Adipose tissue (tissue), 3 donors: Measurements from ENCODE around the gene ATP5F1D. TPM values are rescaled to one million over a fixed set of nuclear protein-coding genes. Genes with fewer than 3 reads are reported as not detected.
"Not testable (repeated sequence)": the region's sequence is repeated elsewhere in the genome, so short reads cannot be mapped to it uniquely, and the experiment has no call there.

Source experiments
- H3K27ac ChIP-seq: one replicate; pipeline ENCODE4 v1.5.1; 2013; ENCODE audit warnings: low read depth, low read length
- WGBS, 3 donors: extraction: QIAGEN DNeasy Blood & Tissue Kit; methylation state at CpG; one replicate each; pipeline ENCODE4 v1.1.7; 2013; 5-methylcytosine and 5-hydroxymethylcytosine counted together
- polyA plus RNA-seq, 3 donors: library from polyadenylated mRNA; stranded (reverse); fragments of 200-250 nt; gene quantifications; one replicate each; pipeline ENCODE4 v1.2.3, GENCODE V29; 2013
- donor health status: healthy with polysubstance abuse.
- donor health status: Bipolar disorder and iron deficiency.
- donor health status: healthy.

Gene ATP5F1D
- polyA plus RNA-seq, 3 donors: 217 to 303 (median 219) TPM

DNA sequence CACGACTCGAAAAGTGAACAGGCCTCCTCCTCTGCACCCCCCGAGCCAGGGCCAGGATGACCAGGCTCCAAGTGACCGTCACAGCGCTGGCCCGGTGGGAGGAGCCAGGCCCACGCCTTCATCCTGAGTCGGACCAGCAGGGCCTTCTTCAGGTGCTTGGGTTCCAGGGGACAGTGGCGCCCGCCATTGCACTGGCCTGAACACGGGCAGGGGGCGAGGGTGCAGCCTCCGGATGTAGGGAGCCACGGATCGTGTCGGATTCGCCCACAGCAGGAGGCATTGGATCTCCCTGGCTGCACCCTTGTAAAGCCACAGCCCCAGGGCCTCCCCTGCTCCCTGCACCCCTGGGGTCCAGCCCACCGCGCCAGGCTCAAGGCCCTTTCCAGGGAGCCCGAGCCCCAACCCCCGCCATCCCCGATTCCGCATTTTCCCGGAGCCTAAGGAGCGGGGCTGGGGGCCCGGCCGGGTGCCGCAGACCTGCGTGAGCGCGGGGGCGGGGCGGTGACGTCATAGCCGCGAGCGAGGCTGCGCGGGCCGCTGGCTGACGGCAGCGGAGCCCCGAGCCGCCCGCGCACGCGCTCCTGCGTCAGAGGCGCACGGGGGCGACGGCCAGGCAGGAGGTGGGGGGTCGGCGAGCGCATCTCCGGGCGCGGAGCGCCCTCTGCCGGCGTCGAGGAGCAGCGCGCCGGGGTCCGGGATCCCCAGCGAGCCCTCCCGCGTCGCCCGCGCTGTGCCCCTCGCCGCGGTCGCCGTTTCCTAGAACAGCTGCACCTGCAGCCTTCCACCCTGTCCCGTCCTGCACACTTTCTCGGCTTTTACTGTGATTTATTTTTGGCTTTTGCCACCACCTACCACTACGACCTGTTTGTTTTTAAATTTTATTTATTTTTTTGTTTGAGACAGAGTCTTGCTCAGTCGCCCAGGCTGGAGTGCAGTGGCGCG lies 1.5 kb upstream of the ATP5F1D start:
- H3K27ac ChIP-seq: no peak overlapping the region
- 9 to 22% (median 11%) methylated on average over 59 to 83 of the region's 84 CpGs for WGBS, 3 donors

DNA sequence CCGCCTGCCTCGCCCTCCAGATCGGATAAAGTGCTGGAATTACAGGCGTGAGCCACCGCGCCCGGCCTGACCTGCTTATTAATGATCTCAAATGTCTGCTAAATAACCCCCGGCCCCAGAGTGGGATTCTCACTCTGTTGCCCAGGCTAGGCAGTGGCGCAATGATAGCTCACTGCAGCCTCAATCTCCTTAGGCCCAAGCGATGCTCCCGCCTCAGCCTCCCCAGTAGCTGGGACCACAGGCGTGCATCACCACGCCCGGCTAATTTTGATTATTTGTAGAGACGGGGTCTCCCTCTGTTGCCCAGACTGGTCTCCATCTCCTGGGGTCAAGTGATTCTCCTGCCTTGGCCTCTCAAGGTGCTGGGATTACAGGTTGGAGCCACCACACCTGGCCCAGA lies 626 bp upstream of the ATP5F1D start:
- 57 to 60% (median 59%) methylated on average over 15 of the region's 15 CpGs for WGBS, 3 donors
- H3K27ac ChIP-seq: no peak overlapping the region

DNA sequence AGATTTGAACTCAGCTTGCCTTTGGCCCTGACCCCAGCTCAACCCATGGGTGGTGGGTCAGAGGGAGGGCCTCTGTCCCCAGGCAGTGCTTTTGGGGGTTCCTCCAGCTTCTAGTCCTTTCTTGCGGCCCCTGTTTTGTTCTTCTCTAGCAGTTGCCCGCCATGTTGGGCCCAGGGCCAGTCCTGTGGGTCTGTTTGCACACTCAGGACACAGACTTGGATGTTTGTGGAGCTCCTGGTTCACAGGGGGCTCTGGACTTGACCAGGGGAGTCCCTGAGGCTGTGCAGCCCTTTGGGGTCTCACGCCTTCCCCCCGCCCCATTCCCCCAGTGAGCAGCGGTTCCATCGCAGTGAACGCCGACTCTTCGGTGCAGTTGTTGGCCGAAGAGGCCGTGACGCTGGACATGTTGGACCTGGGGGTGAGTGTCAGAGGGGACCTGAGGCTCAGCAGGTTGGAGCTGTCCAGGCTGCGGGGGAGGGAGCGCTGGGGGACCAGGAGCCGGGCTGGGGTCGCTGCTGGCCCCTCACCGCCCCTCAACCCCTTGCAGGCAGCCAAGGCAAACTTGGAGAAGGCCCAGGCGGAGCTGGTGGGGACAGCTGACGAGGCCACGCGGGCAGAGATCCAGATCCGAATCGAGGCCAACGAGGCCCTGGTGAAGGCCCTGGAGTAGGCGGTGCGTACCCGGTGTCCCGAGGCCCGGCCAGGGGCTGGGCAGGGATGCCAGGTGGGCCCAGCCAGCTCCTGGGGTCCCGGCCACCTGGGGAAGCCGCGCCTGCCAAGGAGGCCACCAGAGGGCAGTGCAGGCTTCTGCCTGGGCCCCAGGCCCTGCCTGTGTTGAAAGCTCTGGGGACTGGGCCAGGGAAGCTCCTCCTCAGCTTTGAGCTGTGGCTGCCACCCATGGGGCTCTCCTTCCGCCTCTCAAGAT lies 2.5 kb downstream of the ATP5F1D start:
- H3K27ac ChIP-seq: no peak overlapping the region
- WGBS, 3 donors: 37 to 47% (median 40%) methylated on average over 28 to 33 of the region's 33 CpGs

DNA sequence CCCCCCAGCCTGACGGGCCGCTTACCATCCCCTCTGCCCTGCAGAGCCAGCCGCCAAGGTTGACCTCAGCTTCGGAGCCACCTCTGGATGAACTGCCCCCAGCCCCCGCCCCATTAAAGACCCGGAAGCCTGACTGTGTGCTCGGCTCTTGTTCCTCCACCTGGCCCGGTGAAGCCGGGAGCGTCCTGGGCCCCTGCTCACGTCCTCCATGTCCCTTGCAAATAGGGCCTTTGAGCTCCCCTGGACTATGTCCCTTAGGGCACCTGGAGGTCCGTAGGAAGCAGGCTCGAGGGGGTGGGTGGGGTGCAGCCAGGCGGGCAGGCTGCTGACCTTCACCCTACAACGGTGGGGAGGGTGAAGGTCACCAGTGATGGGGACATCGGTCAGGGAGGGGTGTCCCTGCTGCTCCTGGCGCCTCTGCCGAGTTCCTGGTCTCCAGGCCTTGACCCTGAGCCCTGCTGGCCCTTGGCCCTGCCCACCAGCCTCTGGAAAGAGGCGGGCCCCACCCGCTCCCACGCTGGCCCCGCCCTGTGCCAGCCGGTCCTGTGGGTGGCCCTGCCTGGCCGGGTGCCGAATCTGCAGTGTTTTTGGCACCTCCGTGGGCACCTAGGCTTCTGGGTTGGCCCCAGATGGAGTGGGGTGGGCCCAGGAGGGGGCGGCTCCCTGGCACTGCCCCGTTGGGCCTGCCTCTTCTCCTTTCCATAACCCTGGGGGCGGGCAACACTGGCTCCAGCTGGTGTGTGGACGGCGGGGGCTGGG lies 3.3 kb downstream of the ATP5F1D start:
- 14 to 23% (median 15%) methylated on average over 28 to 31 of the region's 31 CpGs for WGBS, 3 donors
- no peak overlapping the region for H3K27ac ChIP-seq

DNA sequence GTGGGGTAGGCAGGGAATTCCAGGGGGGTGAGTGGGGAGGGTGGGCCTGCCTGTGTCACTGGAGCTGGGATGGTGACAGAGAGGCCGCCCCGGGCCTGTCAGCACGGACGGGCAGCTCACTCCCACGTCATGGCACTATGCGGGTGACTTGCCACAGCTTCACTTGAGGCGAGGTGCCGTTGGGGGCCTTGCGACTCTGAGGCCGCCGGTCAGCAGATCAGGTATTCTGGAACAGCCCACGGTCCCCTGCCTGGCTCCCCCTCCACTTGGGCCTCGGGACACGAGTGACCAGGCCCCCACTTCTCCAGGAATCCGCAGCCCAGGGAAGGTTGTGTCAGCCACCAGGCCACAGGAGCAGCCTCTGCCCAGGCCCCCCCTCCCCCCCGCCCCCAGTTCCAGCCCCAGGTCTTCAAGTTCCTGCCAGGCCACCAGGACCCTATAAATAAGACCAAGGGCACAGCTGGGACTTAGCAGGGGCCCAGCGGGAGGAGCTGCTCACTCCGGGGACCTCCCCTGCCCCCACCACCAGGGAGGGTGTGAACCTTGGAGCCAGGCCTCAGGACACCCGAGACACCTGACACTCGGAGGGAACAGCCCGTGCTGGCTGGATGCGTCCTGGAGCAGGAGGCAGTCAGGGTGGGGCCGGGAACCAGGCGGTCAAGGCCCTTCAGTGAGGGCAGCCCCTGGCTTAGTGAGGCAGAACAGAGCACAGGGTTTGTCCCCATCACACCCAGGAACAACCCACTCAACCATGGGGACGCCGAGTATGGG lies 4.1 kb downstream of the ATP5F1D start:
- 63 to 76% (median 67%) methylated on average over 24 to 26 of the region's 26 CpGs for WGBS, 3 donors
- no peak overlapping the region for H3K27ac ChIP-seq

DNA sequence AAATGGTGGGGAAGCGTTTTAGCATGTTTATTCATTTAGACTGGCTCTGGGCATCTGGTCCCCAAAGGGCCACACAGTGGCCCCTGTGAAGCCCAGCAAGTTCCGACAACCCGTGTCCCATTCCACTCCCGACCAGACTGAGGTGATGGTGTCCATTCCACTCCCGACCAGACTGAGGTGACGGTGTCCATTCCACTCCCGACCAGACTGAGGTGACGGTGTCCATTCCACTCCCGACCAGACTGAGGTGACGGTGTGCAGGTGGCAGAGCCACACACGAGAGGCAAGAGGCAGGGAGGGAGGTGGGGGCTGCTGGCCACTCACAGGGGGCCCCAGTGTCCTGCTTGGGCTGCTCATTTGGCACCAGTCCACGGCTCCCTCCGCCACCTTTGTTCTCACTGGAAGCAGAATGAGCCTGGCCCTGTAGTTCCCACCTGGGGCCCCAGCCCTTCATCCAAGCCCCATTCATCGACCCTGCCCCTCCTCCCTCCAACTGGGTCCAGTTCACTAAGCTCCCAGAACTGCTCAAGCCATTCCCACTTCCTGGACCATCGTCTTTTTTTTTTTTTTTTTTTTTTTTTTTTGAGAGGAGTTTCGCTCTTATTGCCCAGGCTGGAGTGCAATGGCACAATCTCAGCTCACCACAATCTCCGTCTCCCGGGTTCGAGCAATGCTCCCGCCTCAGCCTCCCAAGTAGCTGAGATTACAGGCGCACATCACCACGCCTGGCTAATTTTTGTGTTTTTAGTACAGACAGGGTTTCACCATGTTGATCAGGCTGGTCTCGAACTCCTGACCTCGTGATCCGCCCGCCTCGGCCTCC lies 4.9 kb downstream of the ATP5F1D start:
- WGBS, 3 donors: 75 to 79% (median 77%) methylated on average over 24 to 27 of the region's 27 CpGs
- not testable (repeated sequence) for H3K27ac ChIP-seq

DNA sequence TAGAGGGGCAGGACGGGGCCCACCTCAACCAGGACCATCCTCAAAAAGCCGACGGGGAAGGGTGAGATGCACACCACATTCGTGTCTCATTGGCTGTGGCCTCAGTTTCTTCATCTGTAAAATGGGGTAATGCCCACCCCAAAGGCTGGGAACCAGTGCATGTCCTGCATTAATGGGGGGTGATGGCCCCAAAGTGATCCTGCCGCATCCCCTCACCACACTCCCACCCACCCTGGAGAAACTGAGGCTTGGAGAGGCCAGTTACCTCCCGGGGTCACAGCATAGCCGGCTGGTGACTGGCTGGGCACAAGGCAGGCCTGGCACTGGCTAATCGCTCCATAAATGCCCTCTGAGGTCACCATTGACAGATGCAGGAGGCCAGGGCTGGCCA lies 6.2 kb downstream of the ATP5F1D start:
- WGBS, 3 donors: 62 to 71% (median 69%) methylated on average over 8 of the region's 8 CpGs
- H3K27ac ChIP-seq: peak overlapping the region; percentile 88

DNA sequence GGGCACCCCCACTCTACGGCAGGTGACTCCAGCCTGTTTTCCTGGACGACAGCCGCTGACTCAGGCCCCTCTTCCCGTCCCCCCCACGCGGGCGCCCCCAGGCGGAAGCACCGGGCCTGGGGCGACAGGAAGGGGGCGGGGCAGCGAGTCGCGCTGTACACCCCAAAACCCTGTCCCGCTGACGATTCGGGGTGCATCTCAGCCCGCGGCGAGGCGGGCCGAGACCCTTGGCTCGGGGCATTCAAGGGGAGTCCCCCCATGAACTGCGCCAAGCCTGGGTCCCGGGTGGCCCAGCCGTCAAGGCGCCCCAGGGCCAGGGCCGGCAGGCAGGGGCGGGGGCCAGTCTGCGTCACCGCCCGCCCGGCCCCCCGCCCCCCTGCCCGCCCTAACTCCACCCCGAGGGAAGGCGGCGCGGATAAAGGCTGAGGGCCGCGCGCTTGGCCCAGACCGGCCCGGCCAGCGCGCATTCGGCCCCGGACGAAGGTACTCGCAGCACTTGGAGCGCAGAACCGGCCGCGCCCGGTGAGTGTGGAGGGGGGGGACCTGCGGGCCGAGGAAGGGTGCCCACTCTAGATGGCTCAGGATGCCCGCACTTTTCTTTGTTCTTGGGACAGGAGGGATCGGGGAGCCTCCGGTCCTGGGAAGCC lies 6.7 kb downstream of the ATP5F1D start, which contains the start of gene MIDN:
MIDN (plus strand) TSS at position 445 of the 647 bp plus-strand sequence. CDS start 1,714 bp downstream, outside the sequence.
- 1 to 2% (median 1%) methylated on average over 54 to 60 of the region's 60 CpGs for WGBS, 3 donors
- peak within 1 kb of the TSS; percentile 88 for H3K27ac ChIP-seq

DNA sequence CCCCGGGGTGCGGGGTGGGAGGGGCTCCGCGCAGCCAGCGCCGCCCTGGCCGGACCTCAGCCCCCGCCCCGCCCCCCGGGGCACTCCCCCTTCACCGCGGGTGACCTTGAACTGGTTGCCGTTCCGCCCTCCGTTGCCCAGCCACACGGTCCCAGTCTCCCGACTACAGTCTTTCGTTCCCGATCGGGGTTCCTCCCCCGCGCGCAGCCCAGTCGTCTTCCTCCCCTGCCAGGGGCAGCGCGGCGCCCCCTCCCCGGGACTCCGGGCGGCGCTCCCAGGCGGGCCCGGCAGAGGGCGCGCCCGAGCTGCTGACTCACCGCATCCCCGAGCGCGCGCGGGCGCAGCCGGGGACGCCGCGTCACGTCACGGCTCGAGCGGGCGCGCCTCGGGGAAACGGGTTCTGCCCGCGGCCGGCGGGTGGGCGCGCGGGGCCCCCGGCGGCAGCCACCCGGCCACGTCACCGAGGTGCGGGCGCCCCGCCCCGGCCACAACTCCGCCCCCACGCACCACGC lies 7.3 kb downstream of the ATP5F1D start:
- peak overlapping the region; percentile 88 for H3K27ac ChIP-seq
- 0 to 1% (median 1%) methylated on average over 12 to 74 of the region's 74 CpGs for WGBS, 3 donors

DNA sequence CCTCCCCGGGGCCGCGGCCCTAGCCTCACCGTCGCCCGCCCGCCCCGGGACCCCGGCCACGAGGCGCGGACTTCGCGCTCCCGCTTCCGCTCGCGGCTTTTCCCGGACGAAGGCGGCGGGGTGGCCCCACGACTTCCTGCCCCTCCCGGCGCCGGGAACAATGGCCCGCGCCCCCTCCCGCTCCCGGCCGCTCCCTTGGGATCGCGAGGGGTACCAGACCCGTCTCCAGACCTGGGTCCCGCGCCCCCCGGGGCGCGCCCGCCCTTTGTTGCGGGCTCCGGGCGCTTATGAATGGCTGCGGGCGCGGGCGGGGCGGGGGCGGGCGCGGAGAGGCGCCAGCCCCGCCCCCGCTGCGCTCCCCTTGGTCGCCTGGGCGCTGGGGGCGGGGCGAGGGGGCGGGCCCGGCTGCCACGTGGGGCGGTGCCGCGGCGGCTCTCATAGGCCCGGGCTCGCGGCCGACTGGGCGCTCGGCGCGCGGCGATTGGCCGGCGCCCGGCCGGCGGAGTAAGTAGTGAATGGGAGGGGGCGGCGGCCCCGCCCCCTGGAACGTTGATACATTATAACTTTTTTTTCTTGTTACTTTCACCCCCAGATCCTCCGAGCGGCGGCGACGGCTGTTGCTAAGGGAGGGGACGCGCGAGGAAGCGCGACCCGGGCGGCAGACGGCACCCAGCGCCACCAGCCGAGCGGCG lies 7.9 kb downstream of the ATP5F1D start:
- peak overlapping the region; percentile 99 for H3K27ac ChIP-seq
- WGBS, 3 donors: 0% methylated on average over 44 to 102 of the region's 102 CpGs

DNA sequence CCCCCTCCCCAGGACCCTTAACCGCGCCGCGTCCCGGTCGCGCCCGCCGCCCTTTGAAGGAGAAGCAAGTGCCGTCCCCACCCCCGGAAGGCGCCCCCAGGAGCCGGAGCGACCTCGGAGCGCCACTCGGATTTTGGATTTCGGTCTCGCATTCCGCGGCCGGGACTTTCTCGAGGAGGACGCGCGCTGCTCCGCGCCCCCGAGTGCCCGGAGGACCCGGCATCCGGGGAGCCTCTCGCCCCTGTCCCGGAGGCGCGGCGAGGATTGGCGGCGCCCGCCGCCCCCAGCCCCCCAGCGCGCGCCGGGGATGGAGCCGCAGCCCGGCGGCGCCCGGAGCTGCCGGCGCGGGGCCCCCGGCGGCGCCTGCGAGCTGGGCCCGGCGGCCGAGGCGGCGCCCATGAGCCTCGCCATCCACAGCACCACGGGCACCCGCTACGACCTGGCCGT lies 8.5 kb downstream of the ATP5F1D start:
- 0% methylated on average over 54 to 67 of the region's 67 CpGs for WGBS, 3 donors

DNA sequence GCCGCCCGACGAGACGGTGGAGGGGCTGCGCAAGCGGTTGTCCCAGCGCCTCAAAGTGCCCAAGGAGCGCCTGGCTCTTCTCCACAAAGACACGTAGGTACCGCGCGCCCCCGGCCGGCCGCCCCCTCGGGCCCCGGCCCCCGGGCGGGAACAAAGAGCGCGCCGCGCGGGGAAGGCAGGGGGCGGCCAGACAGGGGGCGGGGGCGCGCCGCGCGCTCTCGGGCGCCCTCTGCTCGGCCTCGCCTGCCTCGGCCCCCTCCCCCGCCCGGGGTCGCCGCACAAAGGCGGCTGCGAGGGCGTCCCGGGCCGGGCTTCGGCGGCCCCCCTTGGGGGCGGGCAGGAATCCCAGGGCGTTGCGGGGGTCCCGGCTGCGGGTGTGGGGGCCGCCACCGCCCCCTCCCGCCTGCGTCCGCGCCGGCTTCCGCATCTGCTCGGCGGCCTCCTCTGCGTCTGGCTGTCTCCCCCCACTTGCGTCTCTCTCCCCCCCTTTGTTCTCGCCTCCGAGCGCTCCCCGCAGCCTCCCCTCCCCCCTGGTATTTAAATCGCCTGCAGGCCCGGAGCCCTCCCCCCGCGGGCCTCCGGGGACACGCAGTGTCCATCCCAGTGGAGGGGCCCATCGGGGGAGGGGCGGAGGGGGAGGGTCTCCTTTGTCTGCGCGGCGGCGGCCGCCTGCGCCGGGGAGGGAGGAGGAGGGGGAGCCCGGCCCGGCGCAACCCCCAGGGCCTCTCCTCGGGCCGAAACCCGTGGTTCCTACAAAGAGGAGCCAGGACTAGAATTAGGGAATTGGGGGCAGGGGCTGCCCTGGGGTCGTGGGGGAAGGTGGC lies 9.1 kb downstream of the ATP5F1D start:
- H3K27ac ChIP-seq: peak overlapping the region; percentile 99
- 0 to 1% (median 1%) methylated on average over 47 to 85 of the region's 90 CpGs for WGBS, 3 donors

More for the DNA sequence above, 8.5 kb downstream of the ATP5F1D start:
- H3K27ac ChIP-seq: peak overlapping the region; percentile 99

DNA sequence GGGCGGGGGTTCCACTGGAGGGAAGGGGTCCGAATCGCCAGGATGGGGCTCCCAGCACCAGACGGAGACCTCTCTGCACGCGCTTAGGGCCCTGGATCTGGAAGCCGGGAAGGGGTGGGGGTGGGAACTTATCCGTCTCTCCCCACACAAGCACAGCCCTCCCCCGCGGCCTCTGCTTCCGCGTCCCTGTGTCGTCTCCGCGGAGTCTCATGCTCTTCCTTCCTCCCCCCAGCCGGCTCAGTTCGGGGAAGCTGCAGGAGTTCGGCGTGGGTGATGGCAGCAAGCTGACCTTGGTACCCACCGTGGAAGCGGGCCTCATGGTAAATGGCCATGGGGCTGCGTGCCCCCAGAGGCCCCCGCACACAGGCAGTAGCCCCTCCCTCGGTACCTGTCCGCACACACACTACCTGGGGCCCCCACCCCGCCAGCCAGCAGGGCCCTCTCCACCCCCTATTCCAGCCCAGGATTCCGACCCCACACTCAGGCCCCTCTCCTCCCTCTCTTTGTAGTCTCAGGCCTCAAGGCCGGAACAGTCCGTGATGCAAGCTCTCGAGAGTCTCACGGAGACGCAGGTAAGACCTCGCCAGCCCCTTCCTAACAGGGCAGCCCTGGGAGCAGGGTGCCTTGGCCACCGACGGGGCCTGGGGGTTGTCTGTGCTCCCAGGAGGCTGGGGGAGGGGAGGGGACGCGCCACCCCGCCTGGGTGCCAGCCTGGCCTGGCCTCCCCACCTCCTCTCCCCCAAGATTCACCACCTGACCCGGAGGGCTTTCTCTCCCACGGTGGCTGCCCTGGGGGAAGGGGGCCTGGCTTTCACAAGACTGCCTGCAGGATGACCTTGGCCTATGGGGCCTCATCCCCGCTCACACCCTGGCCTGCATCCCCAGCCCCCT lies 10.0 kb downstream of the ATP5F1D start:
- WGBS, 3 donors: 2 to 3% (median 2%) methylated on average over 28 to 41 of the region's 41 CpGs
- peak overlapping the region; percentile 99 for H3K27ac ChIP-seq
